Activated T-cell treated with anti-CD3 and anti-CD28 coated beads, Interleukin-2, amount 50 U/mL, for 1 hour (primary cell): ENCODE measurements around the gene ZNF878.
"Not testable (repeated sequence)": the region's sequence is repeated elsewhere in the genome, so short reads cannot be mapped to it uniquely, and the experiment has no call there.

ENCODE experiments used
- DNase-seq: peaks from one replicate; pipeline ENCODE4 v3.0.0-alpha.2; 2020

The ZNF878 gene

GRCh38 chr19:12052497-12053169 lies at the start of gene ZNF878:
ZNF878 (minus strand) TSS chr19:12052961; CDS start chr19:12052801, 160 bp downstream.
- DNase-seq: peak; percentile 40

- no peak for DNase-seq
Observed at GRCh38 chr19:12098040-12098439, 45.3 kb upstream of the ZNF878 start.

- no peak for DNase-seq
Observed at GRCh38 chr19:12095111-12095790, 42.5 kb upstream of the ZNF878 start.

DNA sequence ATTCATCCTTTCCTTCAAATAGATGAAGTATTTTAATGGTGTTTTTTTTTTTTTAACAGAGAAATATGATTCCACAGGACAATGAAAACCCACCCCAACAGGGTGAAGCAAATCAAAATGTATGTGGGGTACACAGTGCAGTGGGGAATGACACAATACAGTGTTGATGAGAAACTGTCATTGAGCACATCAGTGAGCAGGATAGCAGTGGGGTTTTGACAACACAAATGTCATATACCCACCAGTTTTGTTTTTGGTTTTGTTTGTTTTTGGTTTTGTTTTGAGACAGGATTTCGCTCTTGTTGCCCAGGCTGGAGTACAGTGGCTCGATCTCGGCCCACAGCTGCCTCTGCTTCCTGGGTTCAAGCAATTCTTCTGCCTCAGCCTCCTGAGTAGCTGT lies 41.0 kb upstream of the ZNF878 start:
- DNase-seq: no peak

- DNase-seq: no peak
Observed at GRCh38 chr19:12092956-12093355, 40.2 kb upstream of the ZNF878 start.

GRCh38 chr19:12092065-12092867 lies 39.5 kb upstream of the ZNF878 start:
- DNase-seq: peak; percentile 41

- peak; percentile 58 for DNase-seq
Observed at GRCh38 chr19:12090807-12091206, 38.0 kb upstream of the ZNF878 start.

DNA sequence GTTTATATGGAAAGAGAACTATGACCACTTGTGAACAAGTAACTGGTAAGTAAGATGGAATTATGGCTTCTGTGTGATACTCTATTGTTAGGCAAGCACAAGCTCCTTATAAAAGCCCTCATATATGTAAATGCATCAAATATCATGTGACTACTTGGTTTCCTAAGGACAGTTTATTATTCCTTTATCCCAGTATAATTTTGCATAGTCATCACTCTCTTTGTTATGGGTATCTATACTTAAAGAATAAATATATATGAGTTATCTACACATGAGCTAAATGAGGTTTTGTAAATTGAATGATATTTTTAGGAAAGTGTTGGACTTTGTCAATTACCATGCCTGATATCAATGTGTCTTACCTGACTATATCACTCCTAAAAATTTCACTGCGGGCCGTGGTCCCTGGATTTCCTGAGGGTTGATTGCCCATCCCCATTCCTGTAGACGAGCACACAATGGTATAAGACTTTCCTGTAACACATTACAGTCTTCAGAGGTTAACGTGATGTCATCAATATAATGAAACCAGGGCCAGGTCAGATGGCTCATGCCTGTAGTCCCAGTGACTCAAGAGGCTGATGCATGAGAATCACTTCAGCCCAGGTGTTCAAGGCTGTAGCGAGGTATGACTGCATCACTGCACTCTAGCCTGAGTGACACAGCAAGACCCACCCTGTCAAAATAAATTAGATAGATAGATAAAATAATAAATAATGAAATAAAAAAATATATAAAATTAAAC lies 32.5 kb upstream of the ZNF878 start:
- DNase-seq: no peak

DNA sequence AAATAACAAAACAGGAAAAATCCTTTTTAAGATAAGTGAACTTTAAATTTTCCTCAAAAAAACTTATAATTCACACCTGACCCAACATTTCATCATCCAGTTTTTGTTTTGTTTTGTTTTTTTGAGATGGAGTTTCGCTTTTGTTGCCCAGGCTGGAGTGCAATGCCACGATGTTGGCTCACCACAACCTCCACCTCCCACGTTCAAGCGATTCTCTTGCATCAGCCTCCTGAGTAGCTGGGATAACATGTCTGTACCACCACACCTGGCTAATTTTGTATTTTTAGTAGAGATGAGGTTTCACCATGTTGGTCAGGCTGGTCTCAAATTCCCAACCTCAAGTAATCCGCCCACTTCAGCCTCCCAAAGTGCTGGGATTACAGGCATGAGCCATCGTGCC lies 30.6 kb upstream of the ZNF878 start:
- DNase-seq: not testable (repeated sequence)

DNA sequence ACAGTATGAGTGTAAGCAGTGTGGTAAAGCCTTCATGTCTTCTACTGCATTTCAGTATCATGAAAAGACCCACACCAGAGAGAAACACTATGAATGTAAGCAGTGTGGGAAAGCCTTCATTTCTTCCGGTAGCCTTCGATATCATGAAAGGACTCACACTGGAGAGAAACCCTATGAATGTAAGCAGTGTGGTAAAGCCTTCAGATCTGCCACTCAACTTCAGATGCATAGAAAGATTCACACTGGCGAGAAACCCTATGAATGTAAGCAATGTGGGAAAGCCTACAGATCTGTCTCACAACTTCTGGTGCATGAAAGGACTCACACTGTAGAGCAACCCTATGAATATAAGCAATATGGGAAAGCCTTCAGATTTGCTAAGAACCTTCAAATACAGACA lies 24.6 kb upstream of the ZNF878 start:
- DNase-seq: no peak

DNA sequence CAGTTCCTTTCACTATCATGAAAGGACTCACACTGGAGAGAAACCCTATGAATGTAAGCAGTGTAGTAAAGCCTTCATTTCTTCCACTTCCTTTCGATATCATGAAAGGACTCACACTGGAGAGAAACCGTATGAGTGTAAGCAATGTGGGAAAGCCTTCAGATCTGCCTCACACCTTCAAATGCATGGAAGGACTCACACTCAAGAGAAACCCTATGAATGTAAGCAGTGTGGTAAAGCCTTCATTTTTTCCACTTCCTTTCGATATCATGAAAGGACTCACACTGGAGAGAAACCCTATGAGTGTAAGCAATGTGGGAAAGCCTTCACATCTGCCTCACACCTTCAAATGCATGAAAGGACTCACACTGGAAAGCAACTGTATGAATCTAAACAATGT lies 23.6 kb upstream of the ZNF878 start:
- not testable (repeated sequence) for DNase-seq

DNA sequence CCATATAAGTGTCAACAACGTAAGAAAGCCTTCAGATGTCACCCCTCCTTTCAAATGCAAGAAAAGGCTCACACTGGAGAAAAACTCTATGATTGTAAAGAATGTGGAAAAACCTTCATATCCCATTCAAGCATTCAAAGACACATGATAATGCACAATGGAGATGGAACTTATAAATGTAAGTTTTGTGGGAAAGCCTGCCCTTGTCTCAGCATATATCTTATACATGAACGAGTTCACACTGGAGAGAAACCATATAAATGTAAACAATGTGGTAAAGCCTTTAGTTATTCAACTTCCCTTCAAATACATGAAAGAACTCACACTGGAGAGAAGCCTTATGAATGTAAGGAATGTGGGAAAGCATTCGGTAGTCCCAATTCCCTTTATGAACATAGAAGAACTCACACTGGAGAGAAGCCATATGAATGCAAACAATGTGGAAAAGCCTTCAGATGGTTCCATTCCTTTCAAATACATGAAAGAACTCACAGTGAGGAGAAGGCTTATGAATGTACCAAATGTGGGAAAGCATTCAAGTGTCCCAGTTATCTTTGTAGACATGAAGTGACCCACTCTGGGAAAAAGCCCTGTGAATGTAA lies 22.9 kb upstream of the ZNF878 start:
- DNase-seq: no peak

- peak; percentile 67 for DNase-seq
Observed at GRCh38 chr19:12064590-12065538, 12.1 kb upstream of the ZNF878 start, which contains the start of gene ZNF844. ZNF844 (plus strand) TSS chr19:12064731; CDS start chr19:12064874, 143 bp downstream.

- no peak for DNase-seq
Observed at GRCh38 chr19:12055784-12056183, 3.0 kb upstream of the ZNF878 start.

- no peak for DNase-seq
Observed at GRCh38 chr19:12052091-12052496, 667 bp downstream of the ZNF878 start.

DNA sequence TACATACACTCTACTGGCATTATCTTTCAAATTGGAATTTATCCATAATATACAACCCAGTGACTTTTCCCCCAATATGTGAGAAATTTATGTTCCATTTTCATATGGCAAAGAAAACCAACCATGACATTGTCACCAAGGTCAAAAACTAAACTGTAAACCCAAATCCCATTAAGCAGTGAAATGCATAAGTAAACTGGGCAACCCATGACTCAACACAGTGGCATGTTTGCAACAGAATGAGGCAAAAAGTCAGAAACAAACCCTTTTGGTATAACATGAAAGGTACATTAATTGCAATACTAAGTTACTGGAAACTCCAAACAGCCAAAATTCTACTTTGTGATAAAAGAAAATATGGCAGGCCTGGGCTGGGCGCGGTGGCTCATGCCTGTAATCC lies 4.9 kb downstream of the ZNF878 start:
- no peak for DNase-seq

- no peak for DNase-seq
Observed at GRCh38 chr19:12043752-12044422, 8.9 kb downstream of the ZNF878 start.

GRCh38 chr19:12042893-12043292 lies 9.9 kb downstream of the ZNF878 start:
- no peak for DNase-seq

GRCh38 chr19:12035220-12036172 lies 17.3 kb downstream of the ZNF878 start, which contains the start of gene ZNF433:
ZNF433 (minus strand) TSS chr19:12035679; CDS start chr19:12035539, 140 bp downstream.
- DNase-seq: peak; percentile 60
